ENCODE data around the gene LYPD8. TPM values are rescaled to one million over a fixed set of nuclear protein-coding genes. Genes with fewer than 3 reads are reported as not detected.

Gene LYPD8
- total RNA-seq, 1 experiment from 2014 or later = not detected

GRCh38 chr1:248695451-248696132 is 60.0 kb downstream of the LYPD8 start:
- no peaks in the 10 kb centered on the region for H3K27me3 ChIP-seq (ENCODE audit: low read length)

GRCh38 chr1:248691567-248692155 is 63.9 kb downstream of the LYPD8 start:
- no peaks in the 10 kb centered on the region for H3K36me3 ChIP-seq (ENCODE audit: low read depth, low read length)
- H3K27ac ChIP-seq (ENCODE audit: low read length) = no peak overlapping the region
- POLR2A ChIA-PET (ENCODE audit: unreplicated experiment) = no interaction called here
- no peaks in the 10 kb centered on the region for H3K79me2 ChIP-seq (ENCODE audit: low read length)
- CTCF ChIA-PET = no interaction called here
- H4K20me1 ChIP-seq (ENCODE audit: low read length) = no peaks in the 10 kb centered on the region
- no peak for ATAC-seq
- H3K4me2 ChIP-seq (ENCODE audit: low read length) = no peak overlapping the region
- H2AFZ ChIP-seq (ENCODE audit: low read length) = no peak overlapping the region
- no peaks in the 10 kb centered on the region for H3K27me3 ChIP-seq (ENCODE audit: low read length)
- no peak for TF ChIP-seq EZH2 (IDR thresholded peaks at IDR 0.05; ENCODE audit: low read length, unreplicated experiment)
- TF ChIP-seq CTCF (conservative IDR thresholded peaks at IDR 0.05; ENCODE audit: low read depth, low read length) = no peak
- no peak for TF ChIP-seq EZH2phosphoT487 (IDR thresholded peaks at IDR 0.05; ENCODE audit: borderline replicate concordance, low read length)
- H3K9ac ChIP-seq (ENCODE audit: low read length) = no peak overlapping the region
- no peak overlapping the region for H3K4me3 ChIP-seq (ENCODE audit: low read length)
- no TSS peak for BruUV-seq (replicated peaks)
- DNase-seq = no peak
- no peaks in the 10 kb centered on the region for H3F3A ChIP-seq (ENCODE audit: low read length, unreplicated experiment)
- no peaks in the 10 kb centered on the region for H3K9me3 ChIP-seq (ENCODE audit: low read length)
- intact Hi-C loops (cut with micrococcal nuclease) = no loop called here
- peaks cover 17% of the 10 kb centered on the region for H3K4me1 ChIP-seq (ENCODE audit: insufficient read depth, low read length)
- H3K9me2 ChIP-seq (replicated peaks; ENCODE audit: low read length) = no peaks in the 10 kb centered on the region

More at GRCh38 chr1:248695451-248696132, 60.0 kb downstream of the LYPD8 start:
- no peaks in the 10 kb centered on the region for H3K79me2 ChIP-seq (ENCODE audit: low read length)
- BruUV-seq (replicated peaks) = no TSS peak
- DNase-seq (peak; percentile 62), ATAC-seq (peak; percentile 64)
- intact Hi-C loops (cut with micrococcal nuclease) = no loop called here
- no peaks in the 10 kb centered on the region for H3K9me2 ChIP-seq (replicated peaks; ENCODE audit: low read length)
- H4K20me1 ChIP-seq (ENCODE audit: low read length) = no peaks in the 10 kb centered on the region
- no peak overlapping the region for H2AFZ ChIP-seq (ENCODE audit: low read length)
- ChIA-PET POLR2A (ENCODE audit: unreplicated experiment) (no interaction called here), CTCF (interaction anchor here (0.5 to 0.7 kb wide), 2 partner anchors 10 to 1135 kb away, joined by 3 to 5 read pairs; no protein-coding TSS in a partner anchor)
- TF ChIP-seq EZH2phosphoT487 (IDR thresholded peaks at IDR 0.05; ENCODE audit: borderline replicate concordance, low read length) (no peak), CTCF (conservative IDR thresholded peaks at IDR 0.05; ENCODE audit: low read depth, low read length) (no peak), EZH2 (IDR thresholded peaks at IDR 0.05; ENCODE audit: low read length, unreplicated experiment) (no peak)
- H3K9me3 ChIP-seq (ENCODE audit: low read length) = no peaks in the 10 kb centered on the region
- no peaks in the 10 kb centered on the region for H3K36me3 ChIP-seq (ENCODE audit: low read depth, low read length)
- H3K4me2 ChIP-seq (ENCODE audit: low read length) = no peak overlapping the region
- H3K9ac ChIP-seq (ENCODE audit: low read length) = no peak overlapping the region
- H3K27ac ChIP-seq (ENCODE audit: low read length) = no peak overlapping the region
- no peak overlapping the region for H3K4me3 ChIP-seq (ENCODE audit: low read length)
- H3K4me1 ChIP-seq (ENCODE audit: insufficient read depth, low read length) = peaks cover 6% of the 10 kb centered on the region; the same call in 1 of the 2 replicates
- no peaks in the 10 kb centered on the region for H3F3A ChIP-seq (ENCODE audit: low read length, unreplicated experiment)

Other genes starting within 250 kb of the LYPD8 start
- gene OR2G6, start 247.7 kb downstream of the LYPD8 start, total RNA-seq (2014; rRNA removed) = not detected in 2 replicates
- gene OR2T29, start 193.0 kb downstream of the LYPD8 start, total RNA-seq (2014; rRNA removed) = not detected in 2 replicates
- not detected in 2 replicates for gene OR2T34, start 181.0 kb downstream of the LYPD8 start, total RNA-seq (2014; rRNA removed)
- not detected in 2 replicates for gene OR2T10, start 158.1 kb downstream of the LYPD8 start, total RNA-seq (2014; rRNA removed)
- not detected in 2 replicates for gene OR2T11, start 120.7 kb downstream of the LYPD8 start, total RNA-seq (2014; rRNA removed)
- gene OR2T35, start 110.5 kb downstream of the LYPD8 start, total RNA-seq (2014; rRNA removed) = not detected in 2 replicates
- gene OR2T27, start 100.2 kb downstream of the LYPD8 start, total RNA-seq (2014; rRNA removed) = not detected in 2 replicates
- not detected in 2 replicates for gene OR14I1, start 53.0 kb downstream of the LYPD8 start, total RNA-seq (2014; rRNA removed)
- gene SH3BP5L, start 70.2 kb upstream of the LYPD8 start, total RNA-seq (2014; rRNA removed) = 63.5 and 70.6 TPM in 2 replicates
- gene ZNF672, start 82.5 kb upstream of the LYPD8 start, total RNA-seq (2014; rRNA removed) = 83.9 and 89.4 TPM in 2 replicates
- 71.9 and 85.4 TPM in 2 replicates for gene ZNF692, start 103.3 kb upstream of the LYPD8 start, total RNA-seq (2014; rRNA removed)
- gene PGBD2, start 150.5 kb upstream of the LYPD8 start, total RNA-seq (2014; rRNA removed) = 6.5 and 9.2 TPM in 2 replicates

All from PC-3 (cell line).